ENCODE measurements around the gene CDC34.
A peak's percentile ranks its signal among the peaks of the same experiment; 100 is the strongest.

Gene CDC34

GRCh38 chr19:497869-498510, 33.6 kb upstream of the CDC34 start:
- DNase-seq, result no peak

- DNase-seq, result no peak
Observed at GRCh38 chr19:498511-498891, 33.1 kb upstream of the CDC34 start.

- DNase-seq, result no peak
Observed at GRCh38 chr19:498977-499623, 32.5 kb upstream of the CDC34 start.

- DNase-seq, result no peak
Observed at GRCh38 chr19:501646-502045, 29.9 kb upstream of the CDC34 start.

- DNase-seq, result no peak
Observed at GRCh38 chr19:504616-505015, 26.9 kb upstream of the CDC34 start.

- peak; percentile 89 for DNase-seq
Observed at GRCh38 chr19:506404-507285, 24.9 kb upstream of the CDC34 start.

- peak; percentile 75 for DNase-seq
Observed at GRCh38 chr19:507286-508203, 24.0 kb upstream of the CDC34 start, which contains the start of gene TPGS1. TSS of gene TPGS1 (plus strand) at chr19:507497. CDS start at chr19:507507, 10 bp downstream.

GRCh38 chr19:508204-509150, 23.1 kb upstream of the CDC34 start:
- no peak for DNase-seq

GRCh38 chr19:510606-511100, 20.9 kb upstream of the CDC34 start:
- DNase-seq, result peak; percentile 87

- DNase-seq, result peak; percentile 83
Observed at GRCh38 chr19:511101-511851, 20.3 kb upstream of the CDC34 start.

GRCh38 chr19:512547-513365, 18.8 kb upstream of the CDC34 start:
- no peak for DNase-seq

- no peak for DNase-seq
Observed at GRCh38 chr19:513368-514165, 18.0 kb upstream of the CDC34 start.

- no peak for DNase-seq
Observed at GRCh38 chr19:514166-514663, 17.3 kb upstream of the CDC34 start.

- no peak for DNase-seq
Observed at GRCh38 chr19:517721-518597, 13.6 kb upstream of the CDC34 start.

- DNase-seq, result peak; percentile 54
Observed at GRCh38 chr19:518598-519231, 12.8 kb upstream of the CDC34 start.

- no peak for DNase-seq
Observed at GRCh38 chr19:519449-519865, 12.1 kb upstream of the CDC34 start.

GRCh38 chr19:522726-523125, 8.8 kb upstream of the CDC34 start:
- no peak for DNase-seq

All from T-helper 9 cell (primary cell).